PC-9 (cell line): ENCODE data around the gene SECTM1.
"Not testable (repeated sequence)": the region's sequence is repeated elsewhere in the genome, so short reads cannot be mapped to it uniquely, and the experiment has no call there.

ENCODE experiments used
- EZH2 ChIP-seq: fragments of 200-600 bp; sonication (generic); IDR thresholded peaks from 2 replicates; pipeline ENCODE4 v1.8.0; 2017; ENCODE audit warnings: antibody characterized with exemption, low read depth
- TF ChIP-seq, protein P1 (sequence below): fragments of 200-600 bp; sonication (generic); conservative IDR thresholded peaks from 2 replicates; pipeline ENCODE4 v1.6.1; 2017; ENCODE audit warnings: mixed run types, antibody characterized with exemption, mild to moderate bottlenecking, moderate library complexity

DNA sequence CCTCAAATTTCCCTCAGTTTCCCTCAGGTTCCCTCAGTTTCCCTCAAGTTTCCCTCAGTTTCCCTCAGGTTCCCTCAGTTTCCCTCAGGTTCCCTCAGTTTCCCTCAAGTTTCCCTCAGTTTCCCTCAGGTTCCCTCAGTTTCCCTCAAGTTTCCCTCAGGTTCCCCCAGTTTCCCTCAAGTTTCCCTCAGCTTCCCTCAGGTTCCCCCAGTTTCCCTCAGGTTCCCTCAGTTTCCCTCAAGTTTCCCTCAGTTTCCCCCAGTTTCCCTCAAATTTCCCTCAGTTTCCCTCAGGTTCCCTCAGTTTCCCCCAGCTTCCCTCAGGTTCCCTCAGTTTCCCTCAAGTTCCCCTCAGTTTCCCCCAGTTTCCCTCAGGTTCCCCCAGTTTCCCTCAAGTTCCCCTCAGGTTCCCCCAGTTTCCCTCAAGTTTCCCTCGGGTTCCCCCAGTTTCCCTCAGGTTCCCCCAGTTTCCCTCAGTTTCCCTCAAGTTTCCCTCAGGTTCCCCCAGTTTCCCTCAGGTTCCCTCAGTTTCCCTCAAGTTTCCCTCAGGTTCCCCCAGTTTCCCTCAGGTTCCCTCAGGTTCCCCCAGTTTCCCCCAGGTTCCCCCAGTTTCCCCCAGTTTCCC, 26.0 kb upstream of the SECTM1 start:
- TF ChIP-seq, protein P1, sequence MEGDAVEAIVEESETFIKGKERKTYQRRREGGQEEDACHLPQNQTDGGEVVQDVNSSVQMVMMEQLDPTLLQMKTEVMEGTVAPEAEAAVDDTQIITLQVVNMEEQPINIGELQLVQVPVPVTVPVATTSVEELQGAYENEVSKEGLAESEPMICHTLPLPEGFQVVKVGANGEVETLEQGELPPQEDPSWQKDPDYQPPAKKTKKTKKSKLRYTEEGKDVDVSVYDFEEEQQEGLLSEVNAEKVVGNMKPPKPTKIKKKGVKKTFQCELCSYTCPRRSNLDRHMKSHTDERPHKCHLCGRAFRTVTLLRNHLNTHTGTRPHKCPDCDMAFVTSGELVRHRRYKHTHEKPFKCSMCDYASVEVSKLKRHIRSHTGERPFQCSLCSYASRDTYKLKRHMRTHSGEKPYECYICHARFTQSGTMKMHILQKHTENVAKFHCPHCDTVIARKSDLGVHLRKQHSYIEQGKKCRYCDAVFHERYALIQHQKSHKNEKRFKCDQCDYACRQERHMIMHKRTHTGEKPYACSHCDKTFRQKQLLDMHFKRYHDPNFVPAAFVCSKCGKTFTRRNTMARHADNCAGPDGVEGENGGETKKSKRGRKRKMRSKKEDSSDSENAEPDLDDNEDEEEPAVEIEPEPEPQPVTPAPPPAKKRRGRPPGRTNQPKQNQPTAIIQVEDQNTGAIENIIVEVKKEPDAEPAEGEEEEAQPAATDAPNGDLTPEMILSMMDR, result not testable (repeated sequence)
- not testable (repeated sequence) for TF ChIP-seq EZH2
